Lung microvascular endothelial cell (primary cell): ENCODE data around the gene MAGEB2. TPM values are rescaled to one million over a fixed set of nuclear protein-coding genes. Genes with fewer than 3 reads are reported as not detected.

ENCODE experiments used
- total RNA-seq: library from RNA; depleted of rRNA; stranded (reverse); fragments of >200 nt; gene quantifications from 2 replicates; pipeline ENCODE4 v1.2.1, GENCODE V29; 2014

MAGEB2 gene
- total RNA-seq, 1 donor from 2014 or later: not detected

Other genes with a start within 250 kb of the MAGEB2 start
- gene MAGEB3, start 15.1 kb downstream of the MAGEB2 start, total RNA-seq: not detected in 2 replicates
- not detected in 2 replicates for gene MAGEB4, start 26.4 kb downstream of the MAGEB2 start, total RNA-seq
- gene MAGEB1, start 31.6 kb downstream of the MAGEB2 start, total RNA-seq: not detected in 2 replicates
- gene NR0B1, start 93.8 kb downstream of the MAGEB2 start, total RNA-seq: not detected in 2 replicates